Prostate gland (tissue), 2 donors: ENCODE data around the gene FARS2. TPM values are rescaled to one million over a fixed set of nuclear protein-coding genes. Genes with fewer than 3 reads are reported as not detected.

Experiments used
- DNase-seq: peaks from one replicate; pipeline ENCODE4 v3.0.0-alpha.2; 2019; ENCODE audit warnings: low spot score
- H3K27ac ChIP-seq, 2 donors: fragments of 200-600 bp; sonication (generic); 2 replicates each; pipeline ENCODE4 v1.5.1; 2017 to 2019
- H3K27me3 ChIP-seq: fragments of 200-600 bp; sonication (generic); replicated peaks from 2 replicates; pipeline ENCODE4 v1.5.1; 2019; ENCODE audit not compliant: insufficient read depth
- H3K36me3 ChIP-seq, 2 donors: fragments of 200-600 bp; sonication (generic); 1 replicate in 1 of 2; 2 replicates in 1 of 2; pipeline versions ENCODE4 v1.5.1 to v1.8.1; 2017 to 2019
- H3K4me1 ChIP-seq: fragments of 200-600 bp; sonication (generic); replicated peaks from 2 replicates; pipeline ENCODE4 v1.5.1; 2019
- H3K4me3 ChIP-seq, 2 donors: fragments of 200-600 bp; sonication (generic); 2 replicates each; pipeline ENCODE4 v1.5.1; 2017 to 2019
- H3K9me3 ChIP-seq: fragments of 200-600 bp; sonication (generic); 2 replicates; pipeline ENCODE4 v1.5.1; 2017
- CTCF ChIP-seq, 4 experiments: fragments of 200-600 bp in 2 of 4; fragments of 450-650 bp in 2 of 4; sonication (generic) in 2 of 4; IDR thresholded peaks; 1 replicate in 3 of 4; 2 replicates in 1 of 4; pipeline ENCODE4 v1.5.1; 2016 to 2019; ENCODE audit warnings: antibody characterized with exemption in 4 of 4, mild to moderate bottlenecking in 2 of 4, moderate library complexity in 2 of 4
- POLR2A ChIP-seq: fragments of 450-650 bp; IDR thresholded peaks from one replicate; pipeline ENCODE4 v1.6.1; 2016; ENCODE audit warnings: antibody characterized with exemption, mild to moderate bottlenecking
- POLR2AphosphoS5 ChIP-seq: sonication (generic); formaldehyde crosslinking; IDR thresholded peaks from one replicate; pipeline ENCODE4 v1.6.1; 2017; ENCODE audit warnings: antibody characterized with exemption
- WGBS: methylation state at CpG from one replicate; pipeline ENCODE4 v1.1.5; 2018; 5-methylcytosine and 5-hydroxymethylcytosine counted together
- intact Hi-C: fragments of 100-400 bp; cut with DNase I; formaldehyde crosslinking; loops from one replicate; pipeline ENCODE4 v1.14.2; 2022
- total RNA-seq, 2 donors: library from RNA; depleted of rRNA; stranded (reverse); fragments of >200 nt; gene quantifications; one replicate each; pipeline ENCODE4 v1.1.0, GENCODE V29; 2016

Gene FARS2
- total RNA-seq, 2 donors from 2014 or later = 11.6 to 19.5 TPM

GRCh38 chr6:5276581-5276980 lies 15.3 kb downstream of the FARS2 start:
- WGBS = 92% methylated on average over 2 of the region's 2 CpGs
- no peak overlapping the region for H3K4me3 ChIP-seq
- intact Hi-C loops = no loop called here
- no peak overlapping the region for H3K27ac ChIP-seq
- H3K4me1 ChIP-seq = no peaks in the 10 kb centered on the region
- H3K36me3 ChIP-seq = no peaks in the 10 kb centered on the region
- TF ChIP-seq POLR2AphosphoS5 (no peak), CTCF (IDR thresholded peaks at IDR 0.05) (no peak), POLR2A (no peak)
- no peaks in the 10 kb centered on the region for H3K9me3 ChIP-seq
- DNase-seq = no peak
- no peaks in the 10 kb centered on the region for H3K27me3 ChIP-seq

- 86% methylated on average over 3 of the region's 3 CpGs for WGBS
- H3K27ac ChIP-seq = no peak overlapping the region
- no peak for DNase-seq
- H3K36me3 ChIP-seq = no peaks in the 10 kb centered on the region
- no peaks in the 10 kb centered on the region for H3K27me3 ChIP-seq
- no peak for TF ChIP-seq POLR2A
- TF ChIP-seq CTCF (IDR thresholded peaks at IDR 0.05) = no peak
- no peak for TF ChIP-seq POLR2AphosphoS5
- H3K4me1 ChIP-seq = no peaks in the 10 kb centered on the region
- H3K4me3 ChIP-seq = no peak overlapping the region
- H3K9me3 ChIP-seq = no peaks in the 10 kb centered on the region
- intact Hi-C loops = no loop called here
Observed at GRCh38 chr6:5277589-5277988, 16.3 kb downstream of the FARS2 start.

GRCh38 chr6:5278047-5278446 lies 16.7 kb downstream of the FARS2 start:
- Histone ChIP-seq H3K9me3 (no peaks in the 10 kb centered on the region), H3K4me1 (no peaks in the 10 kb centered on the region), H3K27ac (no peak overlapping the region), H3K4me3 (no peak overlapping the region), H3K27me3 (no peaks in the 10 kb centered on the region), H3K36me3 (no peaks in the 10 kb centered on the region)
- 85% methylated on average over 5 of the region's 5 CpGs for WGBS
- intact Hi-C loops = no loop called here
- TF ChIP-seq POLR2AphosphoS5 (no peak), CTCF (IDR thresholded peaks at IDR 0.05) (no peak), POLR2A (no peak)
- no peak for DNase-seq

- Histone ChIP-seq H3K4me1 (no peaks in the 10 kb centered on the region), H3K36me3 (no peaks in the 10 kb centered on the region), H3K27me3 (no peaks in the 10 kb centered on the region), H3K4me3 (no peak overlapping the region), H3K9me3 (no peaks in the 10 kb centered on the region), H3K27ac (no peak overlapping the region)
- no peak for DNase-seq
- intact Hi-C loops = no loop called here
- WGBS = 91% methylated on average over 3 of the region's 3 CpGs
- TF ChIP-seq POLR2A (no peak), POLR2AphosphoS5 (no peak), CTCF (IDR thresholded peaks at IDR 0.05) (no peak)
Observed at GRCh38 chr6:5278565-5279120, 17.3 kb downstream of the FARS2 start.

- H3K4me1 ChIP-seq = no peaks in the 10 kb centered on the region
- intact Hi-C loops = no loop called here
- no peak for TF ChIP-seq POLR2A
- no peak for TF ChIP-seq POLR2AphosphoS5
- no peak for TF ChIP-seq CTCF (IDR thresholded peaks at IDR 0.05)
- no peaks in the 10 kb centered on the region for H3K36me3 ChIP-seq
- DNase-seq = no peak
- no peaks in the 10 kb centered on the region for H3K9me3 ChIP-seq
- no peak overlapping the region for H3K27ac ChIP-seq
- 94% methylated on average over 2 of the region's 2 CpGs for WGBS
- H3K27me3 ChIP-seq = no peaks in the 10 kb centered on the region
- no peak overlapping the region for H3K4me3 ChIP-seq
Observed at GRCh38 chr6:5279891-5280338, 18.6 kb downstream of the FARS2 start.
